Gastroesophageal sphincter (tissue), 4 donors: ENCODE results near the gene COL6A1. TPM values are rescaled to one million over a fixed set of nuclear protein-coding genes. Genes with fewer than 3 reads are reported as not detected.

Experiments
- ATAC-seq: fragments of 150-250 bp; one replicate; pipeline ENCODE4 v1.9.1; 2016; ENCODE audit warnings: mild to moderate bottlenecking, moderate library complexity
- H3K27ac ChIP-seq, 4 donors: fragments of 200-600 bp; sonication (generic) in 3 of 4; 1 replicate in 3 of 4; 2 replicates in 1 of 4; pipeline ENCODE4 v1.5.1; 2016 to 2019
- H3K27me3 ChIP-seq: fragments of 200-600 bp; sonication (generic); one replicate; pipeline ENCODE4 v1.5.1; 2019
- H3K36me3 ChIP-seq, 2 donors: fragments of 200-600 bp; sonication (generic); one replicate each; pipeline ENCODE4 v1.5.1; 2019; ENCODE audit warnings: control low read depth in 1 of 2
- H3K4me1 ChIP-seq, 3 donors: fragments of 200-600 bp; sonication (generic); 1 replicate in 2 of 3; 2 replicates in 1 of 3; pipeline ENCODE4 v1.5.1; 2016 to 2019; ENCODE audit warnings: control low read depth in 2 of 3
- H3K4me3 ChIP-seq, 2 donors: fragments of 200-600 bp; sonication (generic); one replicate each; pipeline ENCODE4 v1.5.1; 2019; ENCODE audit warnings: mild to moderate bottlenecking in 1 of 2, moderate library complexity in 1 of 2
- H3K9me3 ChIP-seq, 3 donors: fragments of 200-600 bp; sonication (generic); one replicate each; pipeline ENCODE4 v1.5.1; 2017 to 2019; ENCODE audit warnings: control low read depth in 2 of 3
- EP300 ChIP-seq: sonication (generic); formaldehyde crosslinking; IDR thresholded peaks from one replicate; pipeline ENCODE4 v1.6.1; 2017; ENCODE audit warnings: antibody characterized with exemption, mild to moderate bottlenecking
- POLR2A ChIP-seq, 2 donors: fragments of 450-650 bp; IDR thresholded peaks; one replicate each; pipeline ENCODE4 v1.6.1; 2017; ENCODE audit warnings: antibody characterized with exemption in 2 of 2, mild to moderate bottlenecking in 2 of 2, moderate library complexity in 1 of 2
- POLR2AphosphoS5 ChIP-seq: sonication (generic); formaldehyde crosslinking; IDR thresholded peaks from one replicate; pipeline ENCODE4 v1.6.1; 2017; ENCODE audit warnings: antibody characterized with exemption
- WGBS, 2 donors: methylation state at CpG; one replicate each; pipeline ENCODE4 v1.1.5; 2018; ENCODE audit warnings: low coverage in 1 of 2; 5-methylcytosine and 5-hydroxymethylcytosine counted together
- total RNA-seq, 4 donors: library from RNA; depleted of rRNA; stranded (reverse); fragments of >200 nt; gene quantifications; one replicate each; pipeline ENCODE4 v1.1.0, GENCODE V29; 2016
- TF ChIP-seq, protein P1 (sequence below), 4 experiments: fragments of 200-600 bp in 2 of 4; fragments of 450-650 bp in 2 of 4; sonication (generic) in 1 of 4; IDR thresholded peaks; one replicate each; pipeline ENCODE4 v1.5.1; 2017 to 2019; ENCODE audit warnings: antibody characterized with exemption in 4 of 4, mild to moderate bottlenecking in 2 of 4, moderate library complexity in 2 of 4

Gene COL6A1
- total RNA-seq, 4 donors from 2014 or later: 477 to 1,231 (median 878) TPM

DNA sequence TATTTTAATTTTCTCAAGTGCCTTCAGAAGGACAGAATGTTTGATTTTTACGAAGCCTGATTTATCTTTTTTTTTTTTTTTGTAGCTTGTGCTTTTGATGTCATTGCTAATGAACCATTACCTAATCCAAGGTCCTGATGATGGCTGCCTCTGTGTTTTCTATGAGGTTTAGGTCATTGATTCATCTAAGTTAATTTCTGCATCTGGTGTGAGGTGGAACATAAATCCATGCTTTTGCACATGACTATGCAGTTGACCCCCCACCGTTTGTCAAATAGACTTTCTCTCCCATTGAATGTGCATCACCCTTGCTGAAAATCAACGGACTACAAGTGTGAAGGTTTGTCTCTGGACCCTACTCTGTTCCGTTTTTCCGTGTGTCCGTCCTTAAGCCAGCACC, 50.5 kb downstream of the COL6A1 start:
- H3K4me1 ChIP-seq: peaks cover 4 to 49% (median 21%) of the 10 kb centered on the region in 3 donors
- ATAC-seq: no peak
- H3K27ac ChIP-seq: no peak overlapping the region
- H3K27me3 ChIP-seq: no peaks in the 10 kb centered on the region
- no peaks in the 10 kb centered on the region for H3K36me3 ChIP-seq
- WGBS, 2 donors: 93% methylated on average over 6 of the region's 6 CpGs; no CpG with 5 or more reads in 1 of the 2 donors
- no peak overlapping the region for H3K4me3 ChIP-seq
- TF ChIP-seq POLR2A (IDR thresholded peaks at IDR 0.05) (no peak), POLR2AphosphoS5 (no peak), EP300 (no peak)
- TF ChIP-seq, protein P1, sequence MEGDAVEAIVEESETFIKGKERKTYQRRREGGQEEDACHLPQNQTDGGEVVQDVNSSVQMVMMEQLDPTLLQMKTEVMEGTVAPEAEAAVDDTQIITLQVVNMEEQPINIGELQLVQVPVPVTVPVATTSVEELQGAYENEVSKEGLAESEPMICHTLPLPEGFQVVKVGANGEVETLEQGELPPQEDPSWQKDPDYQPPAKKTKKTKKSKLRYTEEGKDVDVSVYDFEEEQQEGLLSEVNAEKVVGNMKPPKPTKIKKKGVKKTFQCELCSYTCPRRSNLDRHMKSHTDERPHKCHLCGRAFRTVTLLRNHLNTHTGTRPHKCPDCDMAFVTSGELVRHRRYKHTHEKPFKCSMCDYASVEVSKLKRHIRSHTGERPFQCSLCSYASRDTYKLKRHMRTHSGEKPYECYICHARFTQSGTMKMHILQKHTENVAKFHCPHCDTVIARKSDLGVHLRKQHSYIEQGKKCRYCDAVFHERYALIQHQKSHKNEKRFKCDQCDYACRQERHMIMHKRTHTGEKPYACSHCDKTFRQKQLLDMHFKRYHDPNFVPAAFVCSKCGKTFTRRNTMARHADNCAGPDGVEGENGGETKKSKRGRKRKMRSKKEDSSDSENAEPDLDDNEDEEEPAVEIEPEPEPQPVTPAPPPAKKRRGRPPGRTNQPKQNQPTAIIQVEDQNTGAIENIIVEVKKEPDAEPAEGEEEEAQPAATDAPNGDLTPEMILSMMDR (IDR thresholded peaks at IDR 0.05): no peak
- H3K9me3 ChIP-seq: peaks cover 0 to 7% (median 0%) of the 10 kb centered on the region in 3 donors

DNA sequence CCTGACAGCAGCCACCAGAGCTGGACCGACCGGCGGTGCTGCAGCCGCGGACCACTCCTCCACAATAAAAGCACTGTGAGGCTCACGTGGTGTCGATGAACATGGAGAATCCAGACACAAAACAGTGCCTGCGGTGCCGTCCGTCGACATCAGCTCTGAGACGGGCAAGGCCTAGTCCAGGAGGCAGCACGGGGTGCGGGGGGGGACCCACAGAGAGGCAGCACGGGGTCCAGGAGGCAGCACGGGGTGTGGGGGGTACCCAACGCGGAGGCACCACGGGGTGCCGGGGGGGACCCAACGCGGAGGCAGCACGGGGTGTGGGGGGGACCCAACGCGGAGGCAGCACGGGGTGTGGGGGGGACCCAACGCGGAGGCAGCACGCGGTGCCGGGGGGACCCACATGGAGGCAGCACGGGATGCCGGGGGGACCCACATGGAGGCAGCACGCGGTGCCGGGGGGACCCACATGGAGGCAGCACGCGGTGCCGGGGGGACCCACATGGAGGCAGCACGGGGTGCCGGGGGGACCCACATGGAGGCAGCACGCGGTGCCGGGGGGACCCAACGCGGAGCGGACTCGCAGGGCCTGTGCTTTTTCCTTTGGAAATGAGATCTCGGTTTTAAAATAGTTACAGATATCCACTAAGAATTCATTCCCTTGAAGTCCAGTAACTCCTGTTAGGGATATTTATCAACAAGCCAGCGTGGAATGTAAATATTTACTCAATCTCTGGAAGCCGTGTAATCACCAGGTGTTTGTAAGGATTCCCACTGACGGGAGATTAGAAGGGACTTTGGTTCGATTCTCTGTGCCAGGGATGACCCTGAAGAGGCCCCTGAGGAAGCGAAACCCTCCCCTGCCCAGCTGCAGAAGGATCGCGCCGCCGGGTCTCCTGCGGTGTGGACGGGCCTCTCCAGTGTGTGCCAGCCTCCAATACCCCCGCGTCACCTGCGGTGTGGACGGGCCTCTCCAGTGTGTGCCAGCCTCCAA, 52.1 kb downstream of the COL6A1 start:
- Histone ChIP-seq H3K27me3 (no peaks in the 10 kb centered on the region), H3K27ac (peak overlapping the region in 3 of 4 donors; percentile 48 to 59 (median 54)), H3K36me3 (no peaks in the 10 kb centered on the region), H3K4me1 (peaks cover 0 to 33% (median 7%) of the 10 kb centered on the region in 3 donors), H3K4me3 (no peak overlapping the region), H3K9me3 (peaks cover 0 to 7% (median 0%) of the 10 kb centered on the region in 3 donors)
- WGBS, 2 donors: no CpG with 5 or more reads among the region's 64 CpGs
- no peak for ATAC-seq
- TF ChIP-seq EP300 (no peak), POLR2AphosphoS5 (no peak), POLR2A (IDR thresholded peaks at IDR 0.05) (no peak)
- TF ChIP-seq, protein P1 (IDR thresholded peaks at IDR 0.05): no peak

DNA sequence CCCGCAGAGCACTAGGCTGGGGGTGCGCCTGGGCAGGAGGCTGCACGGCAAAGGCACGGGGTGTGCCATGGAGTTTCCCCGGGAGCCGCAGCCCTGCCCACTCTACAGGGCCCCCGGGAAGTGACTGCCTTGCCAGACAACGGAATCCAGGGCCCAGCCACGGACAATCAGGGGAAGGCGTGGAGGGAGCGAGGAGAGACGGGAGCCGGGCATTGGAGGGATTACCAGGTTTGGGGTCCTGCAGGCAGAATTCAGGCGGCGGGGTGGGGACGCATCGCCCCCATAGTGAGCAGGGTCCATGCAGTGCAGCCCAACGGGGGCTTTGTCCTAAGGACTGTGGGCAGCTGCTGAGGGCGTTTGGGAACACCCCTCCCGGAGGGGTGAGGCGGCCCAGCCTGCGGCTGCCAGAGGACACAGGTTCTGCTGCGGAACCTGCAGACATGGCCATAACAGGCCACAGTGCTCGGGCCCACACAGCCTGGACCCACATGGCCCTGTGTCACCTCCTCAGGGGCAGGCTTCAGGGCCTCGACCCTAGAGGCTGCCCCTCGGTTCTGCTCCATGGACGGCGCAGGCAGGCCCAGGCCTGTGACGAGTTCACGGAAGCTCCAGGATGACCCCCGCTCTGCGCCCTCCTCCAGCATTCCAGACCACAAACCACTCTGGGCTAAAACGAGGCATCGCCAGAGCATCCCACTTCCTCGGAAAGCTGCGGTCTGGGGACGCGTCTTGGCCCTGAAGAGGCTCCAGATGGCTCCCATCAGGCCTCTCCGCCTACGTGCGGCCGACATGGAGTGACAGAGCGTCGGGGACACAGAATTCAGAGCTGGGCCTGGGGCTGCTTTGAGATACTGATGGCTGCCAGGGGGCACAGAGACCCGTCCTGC, 54.5 kb downstream of the COL6A1 start:
- H3K4me3 ChIP-seq: no peak overlapping the region
- 72 to 100% methylated on average over 1 to 4 of the region's 45 CpGs for WGBS, 2 donors
- no peaks in the 10 kb centered on the region for H3K27me3 ChIP-seq
- H3K4me1 ChIP-seq: peaks cover 0 to 24% (median 4%) of the 10 kb centered on the region in 3 donors
- H3K9me3 ChIP-seq: no peaks in the 10 kb centered on the region
- H3K36me3 ChIP-seq: no peaks in the 10 kb centered on the region
- H3K27ac ChIP-seq: peak overlapping the region in 3 of 4 donors; percentile 30 to 69 (median 58)
- TF ChIP-seq POLR2AphosphoS5: peak; percentile 50
- TF ChIP-seq, protein P1 (IDR thresholded peaks at IDR 0.05): no peak
- ATAC-seq: peak; percentile 39

DNA sequence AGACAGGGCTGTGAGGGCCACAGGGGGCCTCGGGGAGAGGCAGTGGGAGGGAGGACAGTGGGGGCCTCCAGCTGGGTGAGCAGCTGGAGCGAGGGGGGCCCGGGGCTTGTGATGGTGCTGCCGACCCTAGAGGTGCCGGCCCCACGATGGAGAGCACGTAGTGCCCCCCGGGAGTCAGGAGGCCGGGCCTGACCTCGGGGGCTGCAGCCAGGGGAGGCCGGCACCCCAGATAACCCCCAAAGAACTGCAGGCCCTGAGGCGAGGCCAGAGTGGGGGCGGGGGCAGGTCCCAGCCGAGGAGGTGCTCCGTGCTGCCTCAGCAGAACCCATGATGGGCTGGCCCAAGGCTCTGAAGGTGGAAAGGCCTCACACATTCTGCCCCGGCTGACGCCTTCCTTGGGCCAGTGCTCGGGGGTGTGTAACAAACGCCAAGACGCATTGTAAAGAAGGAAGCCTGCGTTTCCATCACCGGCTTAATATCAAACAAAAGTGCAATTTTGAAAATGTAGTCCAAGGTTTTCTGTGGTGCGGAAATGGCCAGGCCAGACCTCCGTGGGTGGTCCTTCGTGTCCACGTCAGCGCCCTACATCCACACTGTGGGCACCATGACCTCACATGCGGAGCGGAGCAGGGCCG, 55.2 kb downstream of the COL6A1 start:
- H3K27ac ChIP-seq: peak overlapping the region in 3 of 4 donors; percentile 7 to 69 (median 58)
- ATAC-seq: no peak
- no peaks in the 10 kb centered on the region for H3K9me3 ChIP-seq
- WGBS, 2 donors: 70 to 74% methylated on average over 4 to 5 of the region's 30 CpGs
- TF ChIP-seq POLR2A (IDR thresholded peaks at IDR 0.05) (no peak), EP300 (no peak), POLR2AphosphoS5 (no peak)
- TF ChIP-seq, protein P1 (IDR thresholded peaks at IDR 0.05): no peak
- H3K27me3 ChIP-seq: no peaks in the 10 kb centered on the region
- no peaks in the 10 kb centered on the region for H3K36me3 ChIP-seq
- H3K4me1 ChIP-seq: peaks cover 0 to 24% (median 4%) of the 10 kb centered on the region in 3 donors
- H3K4me3 ChIP-seq: no peak overlapping the region
